MM.1S (cell line): ENCODE measurements around the gene VAMP7.
"Not testable (repeated sequence)": the region's sequence is repeated elsewhere in the genome, so short reads cannot be mapped to it uniquely, and the experiment has no call there.

ENCODE experiments used
- DNase-seq: peaks from one replicate; pipeline ENCODE4 v3.0.0-alpha.2; 2015
- H2AFZ ChIP-seq: fragments of 300-600 bp; sonication (generic); 2 replicates; pipeline ENCODE4 v1.6.0; 2016; ENCODE audit warnings: antibody characterized with exemption, low read length
- H3F3A ChIP-seq: fragments of 300-600 bp; sonication (generic); 2 replicates; pipeline ENCODE4 v1.6.1; 2016; ENCODE audit warnings: mild to moderate bottlenecking, antibody characterized with exemption, low read length, moderate library complexity, mixed read lengths; ENCODE audit not compliant: insufficient read depth
- H3K27ac ChIP-seq: fragments of 300-600 bp; sonication (generic); 2 replicates; pipeline ENCODE4 v1.5.1; 2016; ENCODE audit warnings: mild to moderate bottlenecking, low read length
- H3K27me3 ChIP-seq: fragments of 300-600 bp; sonication (generic); replicated peaks from 2 replicates; pipeline ENCODE4 v1.6.0; 2016; ENCODE audit warnings: low read length; ENCODE audit not compliant: insufficient read depth
- H3K36me3 ChIP-seq: fragments of 300-600 bp; sonication (generic); replicated peaks from 2 replicates; pipeline ENCODE4 v1.6.1; 2016; ENCODE audit warnings: mild to moderate bottlenecking, low read length, mixed read lengths; ENCODE audit not compliant: insufficient read depth
- H3K4me1 ChIP-seq: fragments of 300-600 bp; sonication (generic); 2 replicates; pipeline ENCODE4 v1.6.1; 2016; ENCODE audit warnings: low read length, mixed read lengths
- H3K4me2 ChIP-seq: fragments of 300-600 bp; sonication (generic); 2 replicates; pipeline ENCODE4 v1.6.0; 2016; ENCODE audit warnings: low read depth, low read length
- H3K4me3 ChIP-seq: fragments of 300-600 bp; sonication (generic); 2 replicates; pipeline ENCODE4 v1.5.1; 2016; ENCODE audit warnings: low read length, mixed read lengths
- H3K79me2 ChIP-seq: fragments of 300-600 bp; sonication (generic); 2 replicates; pipeline ENCODE4 v1.6.1; 2016; ENCODE audit warnings: mixed run types, low read length, mixed read lengths
- H3K9ac ChIP-seq: fragments of 300-600 bp; sonication (generic); 2 replicates; pipeline ENCODE4 v1.6.1; 2016; ENCODE audit warnings: low read length, mixed read lengths
- H3K9me2 ChIP-seq: fragments of 300-600 bp; sonication (generic); replicated peaks from 2 replicates; pipeline ENCODE4 v1.6.1; 2016; ENCODE audit warnings: mild to moderate bottlenecking, low read length, mixed read lengths; ENCODE audit not compliant: insufficient read depth
- H3K9me3 ChIP-seq: fragments of 300-600 bp; sonication (generic); replicated peaks from 2 replicates; pipeline ENCODE4 v1.6.1; 2016; ENCODE audit warnings: mild to moderate bottlenecking, low read length, mixed read lengths; ENCODE audit not compliant: insufficient read depth
- H4K20me1 ChIP-seq: fragments of 300-600 bp; sonication (generic); 2 replicates; pipeline ENCODE4 v1.6.1; 2016; ENCODE audit warnings: mild to moderate bottlenecking, low read length, moderate library complexity, mixed read lengths; ENCODE audit not compliant: insufficient read depth
- EZH2 ChIP-seq: fragments of 300-600 bp; sonication (generic); optimal IDR thresholded peaks from 2 replicates; pipeline ENCODE3; 2017; ENCODE audit warnings: low read depth, mild to moderate bottlenecking, antibody characterized with exemption, low read length, mixed read lengths
- EZH2phosphoT487 ChIP-seq: fragments of 300-600 bp; sonication (generic); IDR thresholded peaks from 2 replicates; pipeline ENCODE4 v1.6.1; 2018; ENCODE audit warnings: antibody characterized with exemption, low read length
- TF ChIP-seq, protein P1 (sequence below): fragments of 300-600 bp; sonication (generic); IDR thresholded peaks from 2 replicates; pipeline ENCODE4 v1.5.1; 2016; ENCODE audit warnings: antibody characterized with exemption, low read length, mixed read lengths

VAMP7 gene

DNA sequence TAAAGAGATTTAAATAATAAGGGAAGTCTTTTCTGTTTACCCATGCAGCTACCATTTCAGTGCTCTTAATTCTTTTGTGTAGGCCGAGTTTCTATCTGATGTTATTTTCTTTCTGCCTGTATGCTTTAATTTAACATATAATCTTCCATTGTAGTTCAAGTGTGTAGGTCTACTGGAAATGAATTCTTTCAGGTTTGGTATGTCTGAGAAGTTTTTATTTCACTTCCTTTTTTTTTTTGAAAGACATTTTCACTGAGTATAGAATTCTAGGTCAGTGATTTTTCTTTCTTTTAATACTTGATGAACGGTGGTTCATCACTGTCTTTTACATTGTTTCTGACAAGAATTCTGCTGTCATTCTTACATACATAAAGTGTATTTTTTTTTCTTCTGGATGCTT lies 42.1 kb downstream of the VAMP7 start:
- TF ChIP-seq EZH2phosphoT487: no peak
- no peaks in the 10 kb centered on the region for H4K20me1 ChIP-seq
- no peaks in the 10 kb centered on the region for H3K27me3 ChIP-seq
- no peak overlapping the region for H3K4me3 ChIP-seq
- no peak overlapping the region for H3K9ac ChIP-seq
- H3K4me2 ChIP-seq: no peak overlapping the region
- H3K27ac ChIP-seq: no peak overlapping the region
- no peak overlapping the region for H2AFZ ChIP-seq
- no peaks in the 10 kb centered on the region for H3K79me2 ChIP-seq
- peaks cover 4% of the 10 kb centered on the region; the same call in 1 of the 2 replicates for H3K4me1 ChIP-seq
- H3F3A ChIP-seq: no peaks in the 10 kb centered on the region
- H3K9me2 ChIP-seq: no peaks in the 10 kb centered on the region
- no peaks in the 10 kb centered on the region for H3K9me3 ChIP-seq
- no peak for DNase-seq
- no peaks in the 10 kb centered on the region for H3K36me3 ChIP-seq

DNA sequence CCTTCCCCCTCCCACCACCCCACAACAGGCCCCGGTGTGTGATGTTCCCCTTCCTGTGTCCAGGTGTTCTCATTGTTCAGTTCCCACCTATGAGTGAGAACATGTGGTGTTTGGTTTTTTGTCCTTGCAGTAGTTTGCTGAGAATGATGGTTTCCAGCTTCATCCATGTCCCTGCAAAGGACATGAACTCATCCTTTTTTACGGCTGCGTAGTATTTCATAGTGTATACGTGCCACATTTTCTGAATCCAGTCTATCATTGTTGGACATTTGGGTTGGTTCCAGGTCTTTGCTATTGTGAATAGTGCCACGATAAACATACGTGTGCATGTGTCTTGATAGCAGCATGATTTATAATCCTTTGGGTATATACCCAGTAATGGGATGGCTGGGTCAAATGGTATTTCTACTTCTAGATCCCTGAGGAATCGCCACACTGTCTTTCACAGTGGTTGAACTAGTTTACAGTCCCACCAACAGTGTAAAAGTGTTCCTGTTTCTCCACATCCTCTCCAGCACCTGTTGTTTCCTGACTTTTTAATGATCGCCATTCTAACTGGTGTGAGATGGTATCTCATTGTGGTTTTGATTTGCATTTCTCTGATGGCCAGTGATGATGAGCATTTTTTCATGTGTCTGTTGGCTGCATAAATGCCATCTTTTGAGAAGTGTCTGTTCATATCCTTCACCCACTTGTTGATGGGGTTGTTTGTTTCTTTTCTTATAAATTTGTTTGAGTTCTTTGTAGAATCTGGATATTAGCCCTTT lies 49.9 kb downstream of the VAMP7 start:
- H3F3A ChIP-seq, H3K79me2 ChIP-seq, H3K4me3 ChIP-seq: not testable (repeated sequence)

DNA sequence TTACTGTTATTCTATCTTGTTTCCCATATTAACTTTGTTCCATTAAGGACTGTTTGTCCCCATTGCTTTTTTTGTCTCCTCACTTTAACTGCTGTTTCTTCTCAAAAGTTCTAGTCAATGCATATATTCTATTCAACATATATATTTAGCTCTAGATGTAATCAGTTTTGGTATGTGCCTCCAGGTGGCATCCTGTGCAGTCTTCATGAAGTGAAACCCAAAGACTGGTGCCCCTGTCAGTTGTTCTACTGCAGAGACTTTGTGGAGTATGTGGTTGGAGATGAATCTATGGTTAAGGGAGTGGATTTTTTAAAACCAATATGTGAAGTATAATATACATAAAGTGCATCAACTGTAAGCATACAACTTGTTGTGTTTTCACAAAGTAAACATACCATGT lies 57.0 kb downstream of the VAMP7 start:
- H3K36me3 ChIP-seq: no peaks in the 10 kb centered on the region
- no peak overlapping the region for H2AFZ ChIP-seq
- H3K27me3 ChIP-seq: no peaks in the 10 kb centered on the region
- no peaks in the 10 kb centered on the region for H3K9me2 ChIP-seq
- no peak overlapping the region for H3K27ac ChIP-seq
- H3K9me3 ChIP-seq: no peaks in the 10 kb centered on the region
- H3K9ac ChIP-seq: no peak overlapping the region
- H3K4me2 ChIP-seq: no peak overlapping the region
- H3F3A ChIP-seq: no peaks in the 10 kb centered on the region
- H4K20me1 ChIP-seq: no peaks in the 10 kb centered on the region
- no peaks in the 10 kb centered on the region for H3K4me1 ChIP-seq
- H3K79me2 ChIP-seq: no peaks in the 10 kb centered on the region
- H3K4me3 ChIP-seq: no peak overlapping the region
- no peak for DNase-seq
- no peak for TF ChIP-seq EZH2phosphoT487
- TF ChIP-seq EZH2: no peak
- TF ChIP-seq, protein P1, sequence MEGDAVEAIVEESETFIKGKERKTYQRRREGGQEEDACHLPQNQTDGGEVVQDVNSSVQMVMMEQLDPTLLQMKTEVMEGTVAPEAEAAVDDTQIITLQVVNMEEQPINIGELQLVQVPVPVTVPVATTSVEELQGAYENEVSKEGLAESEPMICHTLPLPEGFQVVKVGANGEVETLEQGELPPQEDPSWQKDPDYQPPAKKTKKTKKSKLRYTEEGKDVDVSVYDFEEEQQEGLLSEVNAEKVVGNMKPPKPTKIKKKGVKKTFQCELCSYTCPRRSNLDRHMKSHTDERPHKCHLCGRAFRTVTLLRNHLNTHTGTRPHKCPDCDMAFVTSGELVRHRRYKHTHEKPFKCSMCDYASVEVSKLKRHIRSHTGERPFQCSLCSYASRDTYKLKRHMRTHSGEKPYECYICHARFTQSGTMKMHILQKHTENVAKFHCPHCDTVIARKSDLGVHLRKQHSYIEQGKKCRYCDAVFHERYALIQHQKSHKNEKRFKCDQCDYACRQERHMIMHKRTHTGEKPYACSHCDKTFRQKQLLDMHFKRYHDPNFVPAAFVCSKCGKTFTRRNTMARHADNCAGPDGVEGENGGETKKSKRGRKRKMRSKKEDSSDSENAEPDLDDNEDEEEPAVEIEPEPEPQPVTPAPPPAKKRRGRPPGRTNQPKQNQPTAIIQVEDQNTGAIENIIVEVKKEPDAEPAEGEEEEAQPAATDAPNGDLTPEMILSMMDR: no peak

More for the DNA sequence above, 49.9 kb downstream of the VAMP7 start:
- H4K20me1 ChIP-seq, H3K4me1 ChIP-seq, DNase-seq, H3K9me3 ChIP-seq, H3K9ac ChIP-seq, H3K4me2 ChIP-seq, H3K27ac ChIP-seq, H3K36me3 ChIP-seq, H3K27me3 ChIP-seq, H3K9me2 ChIP-seq, H2AFZ ChIP-seq: not testable (repeated sequence)

DNA sequence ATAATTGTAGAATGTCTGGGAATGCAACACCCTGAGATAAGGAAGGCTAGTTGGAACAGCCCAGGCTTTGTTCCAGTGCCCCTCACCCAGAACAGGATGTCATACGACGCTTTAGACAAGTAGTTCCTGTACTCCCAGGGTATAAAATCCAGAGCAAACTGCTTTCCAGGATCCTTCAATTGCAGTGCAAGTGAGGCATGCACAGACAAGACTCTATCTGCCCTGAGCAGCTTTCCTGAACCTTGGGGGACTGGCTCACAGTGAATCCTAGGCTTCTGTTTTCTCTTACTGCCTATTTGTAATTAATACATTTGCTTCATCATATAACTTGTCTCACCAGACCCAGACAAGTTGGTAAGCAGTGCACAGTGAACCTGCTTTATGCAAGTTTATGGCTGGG lies 68.0 kb downstream of the VAMP7 start:
- no peak overlapping the region for H3K27ac ChIP-seq
- H3K9ac ChIP-seq: no peak overlapping the region
- no peaks in the 10 kb centered on the region for H3F3A ChIP-seq
- no peak overlapping the region for H2AFZ ChIP-seq
- no peaks in the 10 kb centered on the region for H4K20me1 ChIP-seq
- H3K27me3 ChIP-seq: no peaks in the 10 kb centered on the region
- H3K4me3 ChIP-seq: no peak overlapping the region
- peaks cover 7% of the 10 kb centered on the region; the same call in 1 of the 2 replicates for H3K4me1 ChIP-seq
- H3K79me2 ChIP-seq: no peaks in the 10 kb centered on the region
- no peak for DNase-seq
- no peaks in the 10 kb centered on the region for H3K36me3 ChIP-seq
- no peak overlapping the region for H3K4me2 ChIP-seq
- TF ChIP-seq, protein P1: no peak
- TF ChIP-seq EZH2phosphoT487 (no peak), EZH2 (no peak)
- H3K9me3 ChIP-seq: no peaks in the 10 kb centered on the region
- no peaks in the 10 kb centered on the region for H3K9me2 ChIP-seq
